HCT116 (cell line): ENCODE results near the gene LIPM.

Source experiments
- CTCF ChIP-seq, 3 experiments: fragments of 200-600 bp in 1 of 3; sonication (generic) in 1 of 3; IDR thresholded peaks in 2 of 3; conservative IDR thresholded peaks in 1 of 3; 2 replicates each; pipeline ENCODE4 v1.5.1; 2012 to 2017; ENCODE audit warnings: low read depth in 2 of 3, low read length in 2 of 3, antibody characterized with exemption in 1 of 3, borderline replicate concordance in 1 of 3, control low read depth in 1 of 3, mild to moderate bottlenecking in 1 of 3, mixed read lengths in 1 of 3, mixed run types in 1 of 3, moderate library complexity in 1 of 3; ENCODE audit not compliant: insufficient read depth in 1 of 3
- EZH2phosphoT487 ChIP-seq: fragments of 200-600 bp; IDR thresholded peaks from 2 replicates; pipeline ENCODE4 v1.6.1; 2018; ENCODE audit warnings: antibody characterized with exemption, borderline replicate concordance
- ZFX ChIP-seq: fragments of 450-650 bp; IDR thresholded peaks from 2 replicates; pipeline ENCODE4 v1.6.1; 2017

GRCh38 chr10:88810196-88810961, 7.8 kb downstream of the LIPM start:
- TF ChIP-seq EZH2phosphoT487 (no peak), CTCF (IDR thresholded peaks at IDR 0.05 in 2 of 3, conservative IDR thresholded peaks at IDR 0.05 in 1 of 3; ENCODE audit: borderline replicate concordance in 1 of 3, insufficient read depth in 1 of 3, low read depth in 2 of 3, low read length in 2 of 3) (peak; percentile 83 to 86 (median 84)), ZFX (no peak)
